ENCODE results near the gene GRIP1.

The GRIP1 gene

GRCh38 chr12:66724026-66724425, 45.1 kb upstream of the GRIP1 start:
- peaks cover 4% of the 10 kb centered on the region for H3K79me2 ChIP-seq
- no peak overlapping the region for H3K4me3 ChIP-seq (ENCODE audit: low read depth, low read length)
- H3K4me2 ChIP-seq (ENCODE audit: low read length): no peak overlapping the region
- no peaks in the 10 kb centered on the region for H3K4me1 ChIP-seq
- H2AFZ ChIP-seq: no peak overlapping the region
- no peak overlapping the region for H3K9ac ChIP-seq
- TF ChIP-seq, protein P1, sequence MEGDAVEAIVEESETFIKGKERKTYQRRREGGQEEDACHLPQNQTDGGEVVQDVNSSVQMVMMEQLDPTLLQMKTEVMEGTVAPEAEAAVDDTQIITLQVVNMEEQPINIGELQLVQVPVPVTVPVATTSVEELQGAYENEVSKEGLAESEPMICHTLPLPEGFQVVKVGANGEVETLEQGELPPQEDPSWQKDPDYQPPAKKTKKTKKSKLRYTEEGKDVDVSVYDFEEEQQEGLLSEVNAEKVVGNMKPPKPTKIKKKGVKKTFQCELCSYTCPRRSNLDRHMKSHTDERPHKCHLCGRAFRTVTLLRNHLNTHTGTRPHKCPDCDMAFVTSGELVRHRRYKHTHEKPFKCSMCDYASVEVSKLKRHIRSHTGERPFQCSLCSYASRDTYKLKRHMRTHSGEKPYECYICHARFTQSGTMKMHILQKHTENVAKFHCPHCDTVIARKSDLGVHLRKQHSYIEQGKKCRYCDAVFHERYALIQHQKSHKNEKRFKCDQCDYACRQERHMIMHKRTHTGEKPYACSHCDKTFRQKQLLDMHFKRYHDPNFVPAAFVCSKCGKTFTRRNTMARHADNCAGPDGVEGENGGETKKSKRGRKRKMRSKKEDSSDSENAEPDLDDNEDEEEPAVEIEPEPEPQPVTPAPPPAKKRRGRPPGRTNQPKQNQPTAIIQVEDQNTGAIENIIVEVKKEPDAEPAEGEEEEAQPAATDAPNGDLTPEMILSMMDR (IDR thresholded peaks at IDR 0.05): no peak
- H3K9me3 ChIP-seq (ENCODE audit: control insufficient read depth, low read length): no peaks in the 10 kb centered on the region
- H3K36me3 ChIP-seq (ENCODE audit: control insufficient read depth, insufficient read depth, low read length): no peaks in the 10 kb centered on the region
- H3K27ac ChIP-seq: no peak overlapping the region
- H3K27me3 ChIP-seq (ENCODE audit: control insufficient read depth, insufficient read depth, low read length): no peaks in the 10 kb centered on the region

DNA sequence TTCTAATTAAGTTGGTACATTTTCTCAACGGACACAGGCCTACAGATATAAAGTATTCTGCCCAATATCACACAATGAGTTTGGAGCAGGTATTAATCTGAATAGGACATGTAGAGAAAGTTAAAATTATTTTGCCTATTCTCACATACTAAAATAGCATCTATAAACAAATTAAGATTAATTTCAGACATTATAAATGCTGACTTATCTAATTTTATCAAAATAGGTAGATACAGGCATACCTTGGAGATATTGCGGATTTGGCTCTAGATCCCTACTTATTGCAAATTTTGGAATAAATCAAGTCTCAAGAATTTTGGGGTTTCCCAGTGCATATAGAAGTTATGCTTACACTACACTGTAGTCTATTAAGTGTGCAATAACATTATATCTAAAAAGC, 41.0 kb upstream of the GRIP1 start:
- no peaks in the 10 kb centered on the region for H3K4me1 ChIP-seq
- no peak overlapping the region for H3K4me2 ChIP-seq (ENCODE audit: low read length)
- H2AFZ ChIP-seq: no peak overlapping the region
- H3K27me3 ChIP-seq (ENCODE audit: control insufficient read depth, insufficient read depth, low read length): no peaks in the 10 kb centered on the region
- peaks cover 2% of the 10 kb centered on the region for H3K79me2 ChIP-seq
- H3K36me3 ChIP-seq (ENCODE audit: control insufficient read depth, insufficient read depth, low read length): no peaks in the 10 kb centered on the region
- no peak overlapping the region for H3K9ac ChIP-seq
- TF ChIP-seq, protein P1 (IDR thresholded peaks at IDR 0.05): no peak
- H3K9me3 ChIP-seq (ENCODE audit: control insufficient read depth, low read length): no peaks in the 10 kb centered on the region
- H3K4me3 ChIP-seq (ENCODE audit: low read depth, low read length): no peak overlapping the region
- no peak overlapping the region for H3K27ac ChIP-seq

DNA sequence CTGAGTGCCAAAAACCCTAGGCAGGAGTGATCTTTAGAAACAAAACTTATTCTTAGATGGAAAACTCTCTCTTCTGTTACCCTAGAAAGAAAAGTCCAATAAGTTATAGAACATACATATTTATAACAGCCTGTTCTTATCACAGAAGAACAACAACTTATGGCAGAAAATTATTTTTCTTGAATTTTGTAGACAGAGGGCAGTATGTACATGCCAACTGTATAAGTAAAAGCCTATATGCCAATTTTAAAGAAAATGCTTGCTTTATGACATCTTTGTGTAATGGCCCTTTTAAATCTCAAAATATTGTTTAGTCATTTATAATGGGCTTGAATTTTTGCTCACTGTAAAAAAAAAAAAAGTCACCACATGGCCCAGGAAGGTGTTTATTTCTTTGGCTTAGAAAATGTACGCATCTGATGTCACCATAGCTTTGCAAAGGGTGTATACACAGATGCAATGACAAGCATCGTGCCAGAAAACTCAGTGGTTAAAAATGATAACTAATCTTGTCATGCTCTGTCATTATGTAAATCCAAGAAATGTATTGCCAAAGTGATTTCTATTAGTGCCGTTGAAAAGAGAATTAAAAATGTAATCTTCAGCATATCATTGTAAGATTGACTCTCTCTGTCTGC, 38.3 kb upstream of the GRIP1 start:
- H3K4me1 ChIP-seq: no peaks in the 10 kb centered on the region
- H3K36me3 ChIP-seq (ENCODE audit: control insufficient read depth, insufficient read depth, low read length): no peaks in the 10 kb centered on the region
- peaks cover 4% of the 10 kb centered on the region for H3K79me2 ChIP-seq
- H3K4me2 ChIP-seq (ENCODE audit: low read length): no peak overlapping the region
- H3K27ac ChIP-seq: no peak overlapping the region
- no peak overlapping the region for H3K4me3 ChIP-seq (ENCODE audit: low read depth, low read length)
- H2AFZ ChIP-seq: no peak overlapping the region
- TF ChIP-seq, protein P1 (IDR thresholded peaks at IDR 0.05): no peak
- no peaks in the 10 kb centered on the region for H3K9me3 ChIP-seq (ENCODE audit: control insufficient read depth, low read length)
- H3K9ac ChIP-seq: no peak overlapping the region
- H3K27me3 ChIP-seq (ENCODE audit: control insufficient read depth, insufficient read depth, low read length): no peaks in the 10 kb centered on the region

DNA sequence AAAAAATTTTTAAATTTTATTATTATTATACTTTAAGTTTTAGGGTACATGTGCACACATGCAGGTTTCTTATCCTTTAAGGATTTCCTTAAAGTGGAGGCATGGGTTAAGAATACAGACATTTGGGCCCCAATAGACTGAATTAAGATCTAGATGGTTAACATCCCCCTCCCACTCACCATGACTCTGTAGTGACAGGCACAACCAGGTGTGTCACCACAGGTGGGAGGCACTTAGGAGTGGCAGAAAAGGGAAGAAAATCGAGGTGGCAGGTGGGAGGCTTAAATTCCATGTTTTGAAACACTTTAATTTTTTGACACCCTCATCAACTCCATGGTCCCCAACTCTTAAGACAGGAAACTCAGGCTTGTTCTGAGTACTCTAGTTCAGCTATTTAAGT, 37.6 kb upstream of the GRIP1 start:
- Histone ChIP-seq H3K9ac (no peak overlapping the region), H3K4me1 (no peaks in the 10 kb centered on the region), H3K9me3 (ENCODE audit: control insufficient read depth, low read length) (no peaks in the 10 kb centered on the region), H3K36me3 (ENCODE audit: control insufficient read depth, insufficient read depth, low read length) (no peaks in the 10 kb centered on the region), H3K4me3 (ENCODE audit: low read depth, low read length) (no peak overlapping the region), H2AFZ (no peak overlapping the region), H3K27ac (no peak overlapping the region), H3K4me2 (ENCODE audit: low read length) (no peak overlapping the region), H3K27me3 (ENCODE audit: control insufficient read depth, insufficient read depth, low read length) (no peaks in the 10 kb centered on the region), H3K79me2 (peaks cover 4% of the 10 kb centered on the region)
- TF ChIP-seq, protein P1 (IDR thresholded peaks at IDR 0.05): no peak

- no peaks in the 10 kb centered on the region for H3K27me3 ChIP-seq (ENCODE audit: control insufficient read depth, insufficient read depth, low read length)
- no peak overlapping the region for H2AFZ ChIP-seq
- H3K79me2 ChIP-seq: peaks cover 2% of the 10 kb centered on the region
- no peaks in the 10 kb centered on the region for H3K36me3 ChIP-seq (ENCODE audit: control insufficient read depth, insufficient read depth, low read length)
- no peaks in the 10 kb centered on the region for H3K4me1 ChIP-seq
- no peak overlapping the region for H3K4me2 ChIP-seq (ENCODE audit: low read length)
- H3K4me3 ChIP-seq (ENCODE audit: low read depth, low read length): no peak overlapping the region
- TF ChIP-seq, protein P1 (IDR thresholded peaks at IDR 0.05): no peak
- H3K9me3 ChIP-seq (ENCODE audit: control insufficient read depth, low read length): no peaks in the 10 kb centered on the region
- H3K27ac ChIP-seq: no peak overlapping the region
- H3K9ac ChIP-seq: no peak overlapping the region
Observed at GRCh38 chr12:66714709-66715108, 35.8 kb upstream of the GRIP1 start.

All from parathyroid adenoma (tissue), 2 donors.